ENCODE measurements around the gene KCNJ1.

GRCh38 chr11:128886406-128887124 lies 19.5 kb upstream of the KCNJ1 start:
- TF ChIP-seq CTCF (conservative IDR thresholded peaks at IDR 0.05): peak; percentile 44; the same call in 1 of the 2 replicates
- no peak for TF ChIP-seq EZH2 (IDR thresholded peaks at IDR 0.05; ENCODE audit: low read depth)

All from PC-9 (cell line).